HepG2 (cell line): Measurements from ENCODE around the gene CERS1. TPM values are rescaled to one million over a fixed set of nuclear protein-coding genes. Genes with fewer than 3 reads are reported as not detected.

Experiments
- ATAC-seq: fragments of 200-7000 bp; cut with Tn5 transposase; 3 replicates; pipeline ENCODE4 v1.9.1; 2020; ENCODE audit warnings: mild to moderate bottlenecking, moderate library complexity
- BruUV-seq: library from RNA; stranded (reverse); fragments of 400-500 nt; replicated peaks from 2 replicates; lab custom pipeline; 2021; lab: Mats Ljungman, UMichigan
- CTCF ChIA-PET: fragments of 300-600 bp; formaldehyde crosslinking; extraction: SDS; loops from one replicate; lab custom pipeline; 2021; ENCODE audit warnings: low total read pairs, inconsistent platforms, low intra/inter-chr PET ratio; lab: Yijun Ruan, JAX
- POLR2A ChIA-PET: fragments of 350-600 bp; sonication (Branson Sonifier 250); formaldehyde crosslinking; loops from one replicate; lab custom pipeline; 2020; ENCODE audit warnings: antibody characterized with exemption, inconsistent platforms; lab: Yijun Ruan, JAX
- DNase-seq: peaks from one replicate; pipeline ENCODE4 v3.0.0-alpha.2; 2015; ENCODE audit warnings: low spot score
- FAIRE-seq: peaks from 3 replicates; lab custom pipeline; 2011; peaks lifted over from hg19 to GRCh38; lab: Jason Lieb, UNC
- H2AFZ ChIP-seq: one replicate; pipeline ENCODE4 v1.6.1; 2011; ENCODE audit warnings: low read length, inconsistent platforms
- H3K27ac ChIP-seq: fragments of 300-600 bp; 3 replicates; pipeline ENCODE4 v1.8.0; 2011; ENCODE audit warnings: mixed run types, mild to moderate bottlenecking, mixed read lengths, low read length, inconsistent platforms; ENCODE audit not compliant: insufficient read depth; ENCODE audit errors: extremely low read length
- H3K27me3 ChIP-seq, 2 experiments: fragments of 200-600 bp in 1 of 2; 2 replicates in 1 of 2; 3 replicates in 1 of 2; pipeline versions ENCODE4 v1.6.0 to v1.8.0; 2011; ENCODE audit warnings: low read length in 2 of 2, mild to moderate bottlenecking in 2 of 2, moderate library complexity in 2 of 2, inconsistent platforms in 1 of 2; ENCODE audit not compliant: insufficient read depth in 2 of 2, control insufficient read depth in 1 of 2
- H3K36me3 ChIP-seq, 2 experiments: fragments of 200-600 bp in 1 of 2; replicated peaks in 1 of 2; 2 replicates in 1 of 2; 3 replicates in 1 of 2; pipeline versions ENCODE4 v1.5.1 to v1.8.0; 2011; ENCODE audit warnings: low read length in 2 of 2, inconsistent platforms in 1 of 2; ENCODE audit not compliant: insufficient read depth in 2 of 2, control insufficient read depth in 1 of 2
- H3K4me1 ChIP-seq: 2 replicates; pipeline ENCODE4 v1.5.1; 2012; ENCODE audit warnings: low read length, inconsistent platforms; ENCODE audit not compliant: insufficient read depth
- H3K4me2 ChIP-seq: 2 replicates; pipeline ENCODE4 v1.6.0; 2011; ENCODE audit warnings: low read depth, low read length, inconsistent platforms
- H3K4me3 ChIP-seq, 3 experiments: fragments of 200-600 bp in 1 of 3; sonication (generic), shearing (Covaris generic) in 1 of 3; replicated peaks in 1 of 3; 2 replicates each; pipeline ENCODE4 v1.5.1; 2011 to 2016; ENCODE audit warnings: low read length in 3 of 3, inconsistent platforms in 2 of 3, low read depth in 2 of 3, mild to moderate bottlenecking in 2 of 3, control low read depth in 1 of 3, mixed read lengths in 1 of 3; ENCODE audit not compliant: insufficient read depth in 1 of 3
- H3K79me2 ChIP-seq: one replicate; pipeline ENCODE4 v1.6.1; 2011; ENCODE audit warnings: low read length, inconsistent platforms; ENCODE audit not compliant: insufficient read depth
- H3K9ac ChIP-seq: 2 replicates; pipeline ENCODE4 v1.6.0; 2011; ENCODE audit warnings: mild to moderate bottlenecking, low read depth, low read length, inconsistent platforms; ENCODE audit not compliant: insufficient read depth
- H3K9me3 ChIP-seq: 2 replicates; pipeline ENCODE4 v1.5.1; 2012; ENCODE audit warnings: mild to moderate bottlenecking, low read length
- H4K20me1 ChIP-seq: 2 replicates; pipeline ENCODE4 v1.6.0; 2011; ENCODE audit warnings: inconsistent platforms, mild to moderate bottlenecking, low read length, moderate library complexity; ENCODE audit not compliant: insufficient read depth
- CEBPG ChIP-seq: IDR thresholded peaks from 2 replicates; pipeline ENCODE4 v1.6.1; 2016
- RAD21 ChIP-seq: fragments of 450-650 bp; formaldehyde crosslinking; IDR thresholded peaks from 2 replicates; pipeline ENCODE4 v1.5.0; 2020; ENCODE audit warnings: mild to moderate bottlenecking
- STAG1 ChIP-seq: sonication (generic); formaldehyde crosslinking; IDR thresholded peaks from 2 replicates; pipeline ENCODE4 v1.4.0; 2020; ENCODE audit warnings: missing genetic modification reagents
- ZNF317 ChIP-seq: sonication (generic); formaldehyde crosslinking; IDR thresholded peaks from 2 replicates; pipeline ENCODE4 v1.5.0; 2020; ENCODE audit warnings: mild to moderate bottlenecking, missing genetic modification reagents
- WGBS: methylation state at CpG from one replicate; pipeline ENCODE4 v1.1.6; 2017; ENCODE audit warnings: low lambda C conversion rate; 5-methylcytosine and 5-hydroxymethylcytosine counted together
- in situ Hi-C: cut with HindIII; loops from 2 replicates; pipeline ENCODE4 v1.10.0; 2017; ENCODE audit warnings: low pct_unique_long_range_greater_than_20kb; ENCODE audit not compliant: extremely low pct_ligation_motif_present
- intact Hi-C: fragments of 100-400 bp; cut with micrococcal nuclease; formaldehyde crosslinking; loops from one replicate; pipeline ENCODE4 v1.10.0; 2022; ENCODE audit not compliant: unreplicated experiment
- polyA plus RNA-seq, 8 experiments: library from polyadenylated mRNA; depleted of rRNA in 3 of 8; stranded (reverse) in 7 of 8; unstranded in 1 of 8; fragments of >200 nt; fragmentation: Illumina TruSeq in 4 of 8; extraction: Trizol in 4 of 8; gene quantifications; 2 replicates each; pipeline versions ENCODE4 v1.2.1 to v1.2.3, GENCODE V29; 2011 to 2016; ENCODE audit warnings: low read depth in 4 of 8, missing spikeins in 1 of 8, mixed read lengths in 1 of 8; ENCODE audit not compliant: insufficient read depth in 1 of 8
- total RNA-seq, 5 experiments: library from RNA; depleted of rRNA; stranded (reverse); fragments of >200 nt; fragmentation: Illumina TruSeq; extraction: Trizol; gene quantifications; 2 replicates each; pipeline ENCODE4 v1.2.3, GENCODE V29; 2016; ENCODE audit warnings: low read depth in 1 of 5
- TF ChIP-seq, protein P1 (sequence below): sonication (generic); formaldehyde crosslinking; IDR thresholded peaks from 2 replicates; pipeline ENCODE4 v1.4.0; 2020; ENCODE audit warnings: mild to moderate bottlenecking, low read depth, missing genetic modification reagents
- TF ChIP-seq, protein P2 (sequence below): sonication (generic); formaldehyde crosslinking; IDR thresholded peaks from 2 replicates; pipeline ENCODE4 v1.5.0; 2020; ENCODE audit warnings: mild to moderate bottlenecking, missing genetic modification reagents, moderate library complexity
- TF ChIP-seq, protein P3 (sequence below): sonication (generic); formaldehyde crosslinking; IDR thresholded peaks from 2 replicates; pipeline ENCODE4 v1.4.0; 2020; ENCODE audit warnings: mild to moderate bottlenecking, missing genetic modification reagents, borderline replicate concordance

The CERS1 gene
- total and polyA plus RNA-seq, 2 of the 13 experiments (the other 11 are each of a cell fraction or from before 2014, with no cell fraction given): 4.6 to 9.8 TPM

DNA sequence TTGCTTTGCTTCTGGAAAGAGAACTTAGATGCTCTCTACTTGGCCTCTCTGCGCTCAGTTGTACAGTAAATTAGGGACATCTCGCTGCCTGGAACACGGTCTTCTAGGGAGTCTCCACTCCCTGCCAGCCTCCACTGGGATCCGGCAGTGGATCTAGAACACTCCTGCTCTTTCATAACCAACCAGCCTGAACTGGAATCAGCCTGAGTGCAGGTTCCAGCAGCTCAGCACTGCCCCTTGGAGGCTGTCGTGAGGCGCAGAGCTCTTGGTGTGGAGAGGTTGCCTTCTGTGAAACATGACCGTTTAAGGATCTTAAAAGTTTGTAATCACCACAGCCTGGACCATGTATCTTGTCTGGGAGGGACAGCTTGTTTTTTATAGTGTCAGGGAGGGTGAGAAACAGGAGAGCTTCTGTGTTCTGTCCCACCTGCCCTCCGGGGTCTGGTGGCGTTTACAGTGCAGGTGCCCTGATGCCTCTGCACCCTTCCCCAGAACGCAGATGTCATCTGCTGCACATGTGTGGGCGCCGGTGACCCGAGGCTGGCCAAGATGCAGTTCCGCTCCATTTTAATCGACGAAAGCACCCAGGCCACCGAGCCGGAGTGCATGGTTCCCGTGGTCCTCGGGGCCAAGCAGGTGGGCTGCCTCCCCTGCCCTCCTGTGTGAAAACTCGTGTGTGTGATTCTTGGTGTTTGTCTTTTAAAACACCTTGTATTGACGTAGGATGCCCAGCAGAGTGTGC is 39.4 kb downstream of the CERS1 start:
- Histone ChIP-seq H3K4me2 (no peak overlapping the region), H3K27me3 (no peaks in the 10 kb centered on the region), H3K9me3 (no peaks in the 10 kb centered on the region), H3K36me3 (peaks cover 71 to 98% of the 10 kb centered on the region in 2 experiments), H3K27ac (no peak overlapping the region), H3K9ac (no peak overlapping the region), H3K79me2 (no peaks in the 10 kb centered on the region), H2AFZ (no peak overlapping the region), H3K4me3 (no peak overlapping the region), H3K4me1 (no peaks in the 10 kb centered on the region), H4K20me1 (0 out of 2 replicates have a peak, but pooled peaks cover 3% of the 10 kb centered on the region)
- TF ChIP-seq, protein P1, sequence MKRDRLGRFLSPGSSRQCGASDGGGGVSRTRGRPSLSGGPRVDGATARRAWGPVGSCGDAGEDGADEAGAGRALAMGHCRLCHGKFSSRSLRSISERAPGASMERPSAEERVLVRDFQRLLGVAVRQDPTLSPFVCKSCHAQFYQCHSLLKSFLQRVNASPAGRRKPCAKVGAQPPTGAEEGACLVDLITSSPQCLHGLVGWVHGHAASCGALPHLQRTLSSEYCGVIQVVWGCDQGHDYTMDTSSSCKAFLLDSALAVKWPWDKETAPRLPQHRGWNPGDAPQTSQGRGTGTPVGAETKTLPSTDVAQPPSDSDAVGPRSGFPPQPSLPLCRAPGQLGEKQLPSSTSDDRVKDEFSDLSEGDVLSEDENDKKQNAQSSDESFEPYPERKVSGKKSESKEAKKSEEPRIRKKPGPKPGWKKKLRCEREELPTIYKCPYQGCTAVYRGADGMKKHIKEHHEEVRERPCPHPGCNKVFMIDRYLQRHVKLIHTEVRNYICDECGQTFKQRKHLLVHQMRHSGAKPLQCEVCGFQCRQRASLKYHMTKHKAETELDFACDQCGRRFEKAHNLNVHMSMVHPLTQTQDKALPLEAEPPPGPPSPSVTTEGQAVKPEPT (CRISPR knock-in tag): no peak
- TF ChIP-seq, protein P2, sequence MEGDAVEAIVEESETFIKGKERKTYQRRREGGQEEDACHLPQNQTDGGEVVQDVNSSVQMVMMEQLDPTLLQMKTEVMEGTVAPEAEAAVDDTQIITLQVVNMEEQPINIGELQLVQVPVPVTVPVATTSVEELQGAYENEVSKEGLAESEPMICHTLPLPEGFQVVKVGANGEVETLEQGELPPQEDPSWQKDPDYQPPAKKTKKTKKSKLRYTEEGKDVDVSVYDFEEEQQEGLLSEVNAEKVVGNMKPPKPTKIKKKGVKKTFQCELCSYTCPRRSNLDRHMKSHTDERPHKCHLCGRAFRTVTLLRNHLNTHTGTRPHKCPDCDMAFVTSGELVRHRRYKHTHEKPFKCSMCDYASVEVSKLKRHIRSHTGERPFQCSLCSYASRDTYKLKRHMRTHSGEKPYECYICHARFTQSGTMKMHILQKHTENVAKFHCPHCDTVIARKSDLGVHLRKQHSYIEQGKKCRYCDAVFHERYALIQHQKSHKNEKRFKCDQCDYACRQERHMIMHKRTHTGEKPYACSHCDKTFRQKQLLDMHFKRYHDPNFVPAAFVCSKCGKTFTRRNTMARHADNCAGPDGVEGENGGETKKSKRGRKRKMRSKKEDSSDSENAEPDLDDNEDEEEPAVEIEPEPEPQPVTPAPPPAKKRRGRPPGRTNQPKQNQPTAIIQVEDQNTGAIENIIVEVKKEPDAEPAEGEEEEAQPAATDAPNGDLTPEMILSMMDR (CRISPR knock-in tag): peak; percentile 55
- no peak for TF ChIP-seq ZNF317 (CRISPR knock-in tag)
- TF ChIP-seq RAD21: 0 out of 2 replicates have a peak, but pooled peaks have one; percentile 28
- 0 out of 2 replicates have a peak, but pooled peaks have one; percentile 12 for TF ChIP-seq CEBPG (CRISPR knock-in tag)
- TF ChIP-seq STAG1 (CRISPR knock-in tag): peak; percentile 63
- TF ChIP-seq, protein P3, sequence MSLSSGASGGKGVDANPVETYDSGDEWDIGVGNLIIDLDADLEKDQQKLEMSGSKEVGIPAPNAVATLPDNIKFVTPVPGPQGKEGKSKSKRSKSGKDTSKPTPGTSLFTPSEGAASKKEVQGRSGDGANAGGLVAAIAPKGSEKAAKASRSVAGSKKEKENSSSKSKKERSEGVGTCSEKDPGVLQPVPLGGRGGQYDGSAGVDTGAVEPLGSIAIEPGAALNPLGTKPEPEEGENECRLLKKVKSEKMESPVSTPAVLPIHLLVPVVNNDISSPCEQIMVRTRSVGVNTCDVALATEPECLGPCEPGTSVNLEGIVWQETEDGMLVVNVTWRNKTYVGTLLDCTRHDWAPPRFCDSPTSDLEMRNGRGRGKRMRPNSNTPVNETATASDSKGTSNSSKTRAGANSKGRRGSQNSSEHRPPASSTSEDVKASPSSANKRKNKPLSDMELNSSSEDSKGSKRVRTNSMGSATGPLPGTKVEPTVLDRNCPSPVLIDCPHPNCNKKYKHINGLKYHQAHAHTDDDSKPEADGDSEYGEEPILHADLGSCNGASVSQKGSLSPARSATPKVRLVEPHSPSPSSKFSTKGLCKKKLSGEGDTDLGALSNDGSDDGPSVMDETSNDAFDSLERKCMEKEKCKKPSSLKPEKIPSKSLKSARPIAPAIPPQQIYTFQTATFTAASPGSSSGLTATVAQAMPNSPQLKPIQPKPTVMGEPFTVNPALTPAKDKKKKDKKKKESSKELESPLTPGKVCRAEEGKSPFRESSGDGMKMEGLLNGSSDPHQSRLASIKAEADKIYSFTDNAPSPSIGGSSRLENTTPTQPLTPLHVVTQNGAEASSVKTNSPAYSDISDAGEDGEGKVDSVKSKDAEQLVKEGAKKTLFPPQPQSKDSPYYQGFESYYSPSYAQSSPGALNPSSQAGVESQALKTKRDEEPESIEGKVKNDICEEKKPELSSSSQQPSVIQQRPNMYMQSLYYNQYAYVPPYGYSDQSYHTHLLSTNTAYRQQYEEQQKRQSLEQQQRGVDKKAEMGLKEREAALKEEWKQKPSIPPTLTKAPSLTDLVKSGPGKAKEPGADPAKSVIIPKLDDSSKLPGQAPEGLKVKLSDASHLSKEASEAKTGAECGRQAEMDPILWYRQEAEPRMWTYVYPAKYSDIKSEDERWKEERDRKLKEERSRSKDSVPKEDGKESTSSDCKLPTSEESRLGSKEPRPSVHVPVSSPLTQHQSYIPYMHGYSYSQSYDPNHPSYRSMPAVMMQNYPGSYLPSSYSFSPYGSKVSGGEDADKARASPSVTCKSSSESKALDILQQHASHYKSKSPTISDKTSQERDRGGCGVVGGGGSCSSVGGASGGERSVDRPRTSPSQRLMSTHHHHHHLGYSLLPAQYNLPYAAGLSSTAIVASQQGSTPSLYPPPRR (CRISPR knock-in tag): no peak
- WGBS: 97% methylated on average over 20 of the region's 22 CpGs
- BruUV-seq: no TSS peak
- DNase-seq (no peak), ATAC-seq (peak; percentile 57), FAIRE-seq (no peak)
- ChIA-PET POLR2A (interaction anchor here (1.2 kb wide), 1 partner anchor 16 kb away, joined by 3 read pairs; no protein-coding TSS in a partner anchor), CTCF (interaction anchor here (1.7 kb wide), 1 partner anchor 9 kb away, joined by 4 read pairs; no protein-coding TSS in a partner anchor)
- in situ Hi-C loops (no loop called here), intact Hi-C loops (no loop called here)
